ENCODE measurements around the gene HOXC11. TPM values are rescaled to one million over a fixed set of nuclear protein-coding genes. Genes with fewer than 3 reads are reported as not detected.
A peak's percentile ranks its signal among the peaks of the same experiment; 100 is the strongest.

The HOXC11 gene
- total and polyA plus RNA-seq, 4 donors: 0.38 to 4.1 TPM; not detected in 2

DNA sequence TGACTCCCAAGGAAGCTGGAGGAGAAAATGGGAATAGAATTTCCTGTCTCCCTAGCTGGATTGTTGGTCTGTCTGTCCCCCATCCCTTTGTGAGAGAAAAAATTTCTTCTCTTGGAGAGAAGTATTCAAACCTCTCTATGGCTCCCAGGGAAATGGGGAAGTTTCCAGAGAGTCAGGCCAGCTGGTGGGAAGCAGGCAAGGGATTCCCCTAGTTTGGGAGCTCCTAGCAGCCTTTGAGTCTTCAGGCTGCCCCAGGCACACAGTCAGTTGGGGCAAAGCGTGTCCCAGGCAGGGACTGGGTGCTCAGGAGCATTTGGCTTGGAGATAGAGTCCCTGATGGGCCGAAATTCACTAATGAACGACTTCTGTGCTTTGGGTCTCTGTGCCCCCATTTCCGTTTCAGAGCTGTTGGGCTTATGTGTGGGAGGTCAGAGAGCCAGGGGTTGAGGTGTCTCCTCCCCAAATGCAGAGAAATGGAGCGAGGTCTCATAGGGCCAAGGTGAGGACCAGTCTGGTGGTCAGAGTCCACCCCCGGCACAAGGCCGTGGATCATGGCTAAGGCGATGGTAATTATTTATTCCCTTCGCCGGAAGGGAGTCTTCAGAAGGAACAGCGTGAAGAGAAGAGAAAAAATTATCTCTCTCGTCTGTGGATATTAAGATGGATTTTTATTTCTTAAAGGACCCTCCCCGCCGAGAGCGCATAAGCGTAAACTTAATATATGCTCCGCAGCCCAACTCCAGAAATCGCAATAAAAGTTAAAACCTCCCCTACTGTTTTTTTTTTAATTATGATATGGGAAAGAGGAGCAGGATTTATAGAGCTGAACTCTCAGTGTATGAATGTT, 20.5 kb downstream of the HOXC11 start:
- H3K36me3 ChIP-seq (ENCODE audit: control insufficient read depth in 1 of 2, insufficient read depth in 2 of 2, low read length in 1 of 2): no peaks in the 10 kb centered on the region
- no peak overlapping the region for H3K27ac ChIP-seq (ENCODE audit: low read depth in 1 of 2, low read length in 2 of 2)
- no peak for ATAC-seq (ENCODE audit: low FRiP score)
- 55 to 58% methylated on average over 18 of the region's 18 CpGs for WGBS, 2 donors
- H3K9me3 ChIP-seq (ENCODE audit: control insufficient read depth, low read length): no peaks in the 10 kb centered on the region
- no peaks in the 10 kb centered on the region for H3K4me1 ChIP-seq (ENCODE audit: control insufficient read depth in 1 of 2, insufficient read depth in 2 of 2, low read length in 2 of 2)
- no peak for DNase-seq
- intact Hi-C loops (cut with DNase I): no loop called here
- H3K4me3 ChIP-seq (ENCODE audit: low read length in 2 of 2): no peak overlapping the region
- peaks cover 0 to 6% of the 10 kb centered on the region in 2 donors for H3K27me3 ChIP-seq (ENCODE audit: control insufficient read depth in 1 of 2, insufficient read depth in 2 of 2, low read length in 1 of 2)

- 14 to 18% methylated on average over 19 of the region's 19 CpGs for WGBS, 2 donors
- ATAC-seq (ENCODE audit: low FRiP score): no peak
- H3K36me3 ChIP-seq (ENCODE audit: control insufficient read depth in 1 of 2, insufficient read depth in 2 of 2, low read length in 1 of 2): no peaks in the 10 kb centered on the region
- H3K27me3 ChIP-seq (ENCODE audit: control insufficient read depth in 1 of 2, insufficient read depth in 2 of 2, low read length in 1 of 2): peaks cover 0 to 6% of the 10 kb centered on the region in 2 donors
- no peaks in the 10 kb centered on the region for H3K4me1 ChIP-seq (ENCODE audit: control insufficient read depth in 1 of 2, insufficient read depth in 2 of 2, low read length in 2 of 2)
- H3K4me3 ChIP-seq (ENCODE audit: low read length in 2 of 2): no peak overlapping the region
- no peaks in the 10 kb centered on the region for H3K9me3 ChIP-seq (ENCODE audit: control insufficient read depth, low read length)
- intact Hi-C loops (cut with DNase I): no loop called here
- H3K27ac ChIP-seq (ENCODE audit: low read depth in 1 of 2, low read length in 2 of 2): no peak overlapping the region
- DNase-seq: no peak
These were observed 21.0 kb downstream of the HOXC11 start for GRCh38 chr12:53994009-53994263.

DNA sequence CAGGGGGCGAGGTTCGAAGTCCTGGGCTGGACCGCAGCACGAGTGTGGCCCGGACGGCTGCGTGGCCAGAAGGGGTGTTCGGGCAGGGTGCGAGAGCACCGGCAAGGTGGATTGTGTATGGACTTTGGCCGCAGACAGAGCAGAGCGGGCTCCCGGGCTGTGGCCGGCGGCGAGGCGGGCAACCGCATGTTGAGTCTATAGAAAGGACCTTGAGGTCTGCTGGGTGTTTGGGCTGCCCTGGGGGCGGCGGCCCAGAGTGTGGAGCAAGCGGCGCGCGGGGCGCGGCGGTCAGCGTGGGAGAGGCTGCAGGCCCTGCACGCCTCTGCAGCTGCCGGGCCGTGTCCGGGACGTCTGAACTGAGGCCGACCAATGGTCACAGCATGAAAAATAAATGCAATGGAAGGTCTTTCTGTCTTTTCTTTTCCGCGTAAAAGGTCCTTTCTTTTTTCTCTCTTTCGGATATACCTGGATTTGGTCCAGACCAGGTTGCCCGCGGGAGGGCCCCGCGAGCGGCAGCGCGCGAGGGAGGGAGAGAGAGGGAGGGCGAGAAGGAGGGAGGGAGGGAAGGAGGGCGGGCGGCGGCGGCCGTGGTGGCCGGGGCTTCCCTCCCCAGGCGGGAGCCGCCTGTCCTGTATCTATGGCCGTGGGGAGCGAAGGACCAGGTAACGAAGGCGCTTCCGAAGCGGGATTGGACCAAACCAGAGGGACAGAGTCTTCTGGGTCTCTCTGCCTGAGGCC, 21.5 kb downstream of the HOXC11 start:
- no peaks in the 10 kb centered on the region for H3K9me3 ChIP-seq (ENCODE audit: control insufficient read depth, low read length)
- DNase-seq (no peak), ATAC-seq (ENCODE audit: low FRiP score) (no peak)
- no peaks in the 10 kb centered on the region for H3K36me3 ChIP-seq (ENCODE audit: control insufficient read depth in 1 of 2, insufficient read depth in 2 of 2, low read length in 1 of 2)
- intact Hi-C loops (cut with DNase I): no loop called here
- no peak overlapping the region for H3K4me3 ChIP-seq (ENCODE audit: low read length in 2 of 2)
- H3K4me1 ChIP-seq (ENCODE audit: control insufficient read depth in 1 of 2, insufficient read depth in 2 of 2, low read length in 2 of 2): no peaks in the 10 kb centered on the region
- H3K27me3 ChIP-seq (ENCODE audit: control insufficient read depth in 1 of 2, insufficient read depth in 2 of 2, low read length in 1 of 2): peaks cover 0 to 6% of the 10 kb centered on the region in 2 donors
- 9% methylated on average over 51 to 60 of the region's 60 CpGs for WGBS, 2 donors
- H3K27ac ChIP-seq (ENCODE audit: low read depth in 1 of 2, low read length in 2 of 2): no peak overlapping the region

- ATAC-seq (ENCODE audit: low FRiP score): peak; percentile 27
- H3K4me1 ChIP-seq (ENCODE audit: control insufficient read depth in 1 of 2, insufficient read depth in 2 of 2, low read length in 2 of 2): no peaks in the 10 kb centered on the region
These were observed 22.1 kb downstream of the HOXC11 start for GRCh38 chr12:53995002-53995377.

DNA sequence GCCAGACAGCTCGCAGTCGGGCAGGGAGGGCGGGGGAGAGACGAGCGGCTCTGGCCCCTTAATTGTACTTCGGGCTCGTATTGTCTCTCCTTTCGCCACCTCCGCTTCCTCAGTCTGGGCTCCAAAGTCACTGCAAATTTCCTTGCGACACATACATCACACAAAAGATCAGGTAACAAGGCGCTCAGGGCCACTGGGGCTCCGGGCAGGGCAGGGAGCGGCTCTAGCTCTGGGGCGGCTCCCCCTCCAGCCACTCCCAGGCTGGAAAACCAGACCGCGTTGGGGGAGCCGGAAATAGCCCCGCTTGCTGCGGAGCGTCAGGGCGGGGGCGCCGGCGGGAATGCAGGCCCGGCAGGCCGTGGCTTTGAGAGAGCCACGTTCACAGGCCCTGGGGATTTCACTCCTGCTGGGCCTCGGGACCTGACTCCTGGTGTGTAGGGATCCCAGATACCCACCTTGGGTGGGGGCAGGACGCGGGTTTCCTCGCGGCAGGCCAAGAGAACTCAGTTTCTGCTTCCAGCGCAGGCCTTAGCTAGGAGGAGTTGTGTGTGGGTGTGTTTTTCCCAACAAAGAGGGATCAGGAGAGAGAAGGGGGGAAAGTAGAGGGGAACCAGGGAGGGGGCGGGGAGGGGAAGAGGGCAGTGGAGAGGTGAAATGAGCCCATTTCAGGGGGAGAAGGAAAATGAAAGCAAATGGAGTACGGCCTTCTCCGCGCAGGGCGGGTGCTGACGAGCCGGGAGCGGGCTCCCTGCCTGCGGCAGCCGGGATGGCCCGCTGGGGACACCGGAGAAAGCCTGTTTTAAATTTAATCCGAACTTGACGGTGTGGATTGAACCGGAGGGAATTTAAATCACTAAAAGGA, 22.7 kb downstream of the HOXC11 start:
- peak overlapping the region in 1 of 2 donors; percentile 13 for H3K4me3 ChIP-seq (ENCODE audit: low read length in 2 of 2)
- H3K27me3 ChIP-seq (ENCODE audit: control insufficient read depth in 1 of 2, insufficient read depth in 2 of 2, low read length in 1 of 2): peaks cover 0 to 4% of the 10 kb centered on the region in 2 donors
- intact Hi-C loops (cut with DNase I): no loop called here
- ATAC-seq (ENCODE audit: low FRiP score): peak; percentile 65
- H3K9me3 ChIP-seq (ENCODE audit: control insufficient read depth, low read length): no peaks in the 10 kb centered on the region
- 38 to 43% methylated on average over 48 of the region's 48 CpGs for WGBS, 2 donors
- H3K27ac ChIP-seq (ENCODE audit: low read depth in 1 of 2, low read length in 2 of 2): no peak overlapping the region
- H3K4me1 ChIP-seq (ENCODE audit: control insufficient read depth in 1 of 2, insufficient read depth in 2 of 2, low read length in 2 of 2): no peaks in the 10 kb centered on the region
- peak in 1 of 2 donors; percentile 90 for DNase-seq
- H3K36me3 ChIP-seq (ENCODE audit: control insufficient read depth in 1 of 2, insufficient read depth in 2 of 2, low read length in 1 of 2): no peaks in the 10 kb centered on the region

More at GRCh38 chr12:53995002-53995377, 22.1 kb downstream of the HOXC11 start:
- H3K27ac ChIP-seq (ENCODE audit: low read depth in 1 of 2, low read length in 2 of 2): no peak overlapping the region
- peaks cover 0 to 6% of the 10 kb centered on the region in 2 donors for H3K27me3 ChIP-seq (ENCODE audit: control insufficient read depth in 1 of 2, insufficient read depth in 2 of 2, low read length in 1 of 2)
- H3K36me3 ChIP-seq (ENCODE audit: control insufficient read depth in 1 of 2, insufficient read depth in 2 of 2, low read length in 1 of 2): no peaks in the 10 kb centered on the region
- H3K4me3 ChIP-seq (ENCODE audit: low read length in 2 of 2): no peak overlapping the region
- 20% methylated on average over 17 of the region's 17 CpGs for WGBS, 2 donors
- intact Hi-C loops (cut with DNase I): no loop called here
- H3K9me3 ChIP-seq (ENCODE audit: control insufficient read depth, low read length): no peaks in the 10 kb centered on the region
- no peak for DNase-seq

- intact Hi-C loops (cut with DNase I): no loop called here
- H3K4me3 ChIP-seq (ENCODE audit: low read length in 2 of 2): no peak overlapping the region
- no peaks in the 10 kb centered on the region for H3K4me1 ChIP-seq (ENCODE audit: control insufficient read depth in 1 of 2, insufficient read depth in 2 of 2, low read length in 2 of 2)
- no peaks in the 10 kb centered on the region for H3K36me3 ChIP-seq (ENCODE audit: control insufficient read depth in 1 of 2, insufficient read depth in 2 of 2, low read length in 1 of 2)
- DNase-seq (no peak), ATAC-seq (ENCODE audit: low FRiP score) (no peak)
- H3K27me3 ChIP-seq (ENCODE audit: control insufficient read depth in 1 of 2, insufficient read depth in 2 of 2, low read length in 1 of 2): peaks cover 0 to 2% of the 10 kb centered on the region in 2 donors
- no peaks in the 10 kb centered on the region for H3K9me3 ChIP-seq (ENCODE audit: control insufficient read depth, low read length)
- no peak overlapping the region for H3K27ac ChIP-seq (ENCODE audit: low read depth in 1 of 2, low read length in 2 of 2)
- WGBS, 2 donors: 84 to 91% methylated on average over 29 of the region's 29 CpGs
These were observed 23.6 kb downstream of the HOXC11 start for GRCh38 chr12:53996240-53997203.

GRCh38 chr12:53997204-53998109, 24.5 kb downstream of the HOXC11 start:
- Histone ChIP-seq H3K4me3 (ENCODE audit: low read length in 2 of 2) (no peak overlapping the region), H3K4me1 (ENCODE audit: control insufficient read depth in 1 of 2, insufficient read depth in 2 of 2, low read length in 2 of 2) (no peaks in the 10 kb centered on the region)

More at GRCh38 chr12:53997204-53998109, 24.5 kb downstream of the HOXC11 start:
- Histone ChIP-seq H3K9me3 (ENCODE audit: control insufficient read depth, low read length) (no peaks in the 10 kb centered on the region), H3K36me3 (ENCODE audit: control insufficient read depth in 1 of 2, insufficient read depth in 2 of 2, low read length in 1 of 2) (no peaks in the 10 kb centered on the region), H3K27ac (ENCODE audit: low read depth in 1 of 2, low read length in 2 of 2) (no peak overlapping the region), H3K27me3 (ENCODE audit: control insufficient read depth in 1 of 2, insufficient read depth in 2 of 2, low read length in 1 of 2) (no peaks in the 10 kb centered on the region)
- WGBS, 2 donors: 61 to 66% methylated on average over 29 to 35 of the region's 35 CpGs
- DNase-seq (peak in 1 of 2 donors; percentile 82), ATAC-seq (ENCODE audit: low FRiP score) (no peak)
- intact Hi-C loops (cut with DNase I): no loop called here
